ENCODE data around the gene ALAS2.

Gene ALAS2

DNA sequence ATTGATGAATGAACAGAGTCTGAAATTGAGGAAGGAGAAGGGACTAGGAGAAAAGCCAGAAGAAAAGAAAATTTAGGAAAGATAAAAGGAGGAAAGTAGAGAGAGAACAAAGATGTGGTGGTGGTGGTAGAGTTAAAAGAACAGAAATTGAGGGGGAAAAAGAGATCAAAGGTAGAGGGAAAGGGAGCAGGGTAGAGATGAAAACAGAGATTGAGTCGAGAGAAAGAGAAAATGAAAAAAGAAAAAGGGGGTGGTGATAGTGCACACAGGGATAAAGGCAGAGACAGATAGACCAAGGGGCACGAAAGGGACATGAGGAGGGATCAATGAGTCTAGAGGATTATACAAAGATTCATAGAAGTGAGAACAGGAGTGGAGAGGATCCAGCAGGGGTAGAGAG, 3.9 kb downstream of the ALAS2 start:
- H3K4me1 ChIP-seq (ENCODE audit: insufficient read depth, low read length, severe bottlenecking): no peaks in the 10 kb centered on the region
- no peak overlapping the region for H3K27ac ChIP-seq (ENCODE audit: low read depth, low read length, poor library complexity, severe bottlenecking)
- no peaks in the 10 kb centered on the region for H3F3A ChIP-seq (ENCODE audit: insufficient read depth, low read length)
- no peak overlapping the region for H3K4me2 ChIP-seq (ENCODE audit: low read length)
- H3K36me3 ChIP-seq (ENCODE audit: insufficient read depth, low read length): no peaks in the 10 kb centered on the region
- H3K9ac ChIP-seq (ENCODE audit: low read length): no peak overlapping the region
- TF ChIP-seq, protein P1, sequence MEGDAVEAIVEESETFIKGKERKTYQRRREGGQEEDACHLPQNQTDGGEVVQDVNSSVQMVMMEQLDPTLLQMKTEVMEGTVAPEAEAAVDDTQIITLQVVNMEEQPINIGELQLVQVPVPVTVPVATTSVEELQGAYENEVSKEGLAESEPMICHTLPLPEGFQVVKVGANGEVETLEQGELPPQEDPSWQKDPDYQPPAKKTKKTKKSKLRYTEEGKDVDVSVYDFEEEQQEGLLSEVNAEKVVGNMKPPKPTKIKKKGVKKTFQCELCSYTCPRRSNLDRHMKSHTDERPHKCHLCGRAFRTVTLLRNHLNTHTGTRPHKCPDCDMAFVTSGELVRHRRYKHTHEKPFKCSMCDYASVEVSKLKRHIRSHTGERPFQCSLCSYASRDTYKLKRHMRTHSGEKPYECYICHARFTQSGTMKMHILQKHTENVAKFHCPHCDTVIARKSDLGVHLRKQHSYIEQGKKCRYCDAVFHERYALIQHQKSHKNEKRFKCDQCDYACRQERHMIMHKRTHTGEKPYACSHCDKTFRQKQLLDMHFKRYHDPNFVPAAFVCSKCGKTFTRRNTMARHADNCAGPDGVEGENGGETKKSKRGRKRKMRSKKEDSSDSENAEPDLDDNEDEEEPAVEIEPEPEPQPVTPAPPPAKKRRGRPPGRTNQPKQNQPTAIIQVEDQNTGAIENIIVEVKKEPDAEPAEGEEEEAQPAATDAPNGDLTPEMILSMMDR (IDR thresholded peaks at IDR 0.05; ENCODE audit: low read length): no peak
- no peak for TF ChIP-seq EZH2 (IDR thresholded peaks at IDR 0.05; ENCODE audit: borderline replicate concordance, low read length)
- no peak overlapping the region for H3K4me3 ChIP-seq (ENCODE audit: low read depth, low read length, poor library complexity, severe bottlenecking)
- H3K9me3 ChIP-seq (ENCODE audit: low read length): no peaks in the 10 kb centered on the region
- H3K9me2 ChIP-seq (ENCODE audit: low read depth, low read length): no peaks in the 10 kb centered on the region
- H4K20me1 ChIP-seq (ENCODE audit: insufficient read depth, low read length): no peaks in the 10 kb centered on the region
- no peaks in the 10 kb centered on the region for H3K27me3 ChIP-seq (ENCODE audit: insufficient read depth, low read length)
- H2AFZ ChIP-seq (ENCODE audit: low read length): no peak overlapping the region
- H3K79me2 ChIP-seq (ENCODE audit: insufficient read depth, low read length): no peaks in the 10 kb centered on the region

DNA sequence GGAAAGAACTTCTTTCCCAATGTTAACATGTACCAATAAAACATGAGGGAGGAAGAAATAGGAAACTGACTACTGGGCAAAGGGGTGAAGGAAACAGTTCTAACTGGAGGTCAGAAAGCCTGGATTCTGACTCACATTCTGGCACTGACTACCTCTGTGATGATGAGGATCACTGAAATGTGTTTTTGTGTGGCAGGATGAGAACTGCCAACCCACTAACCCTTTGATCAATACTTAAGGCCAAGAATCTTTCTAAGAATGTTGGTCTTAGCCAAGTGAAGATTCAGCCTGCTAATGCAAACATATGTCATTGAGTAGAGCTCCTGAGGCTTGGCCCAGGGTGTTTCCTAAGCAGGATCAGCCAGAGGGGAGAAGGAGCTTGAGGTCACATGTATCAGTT, 4.6 kb downstream of the ALAS2 start:
- H3K4me3 ChIP-seq (ENCODE audit: low read depth, low read length, poor library complexity, severe bottlenecking): no peak overlapping the region
- no peak overlapping the region for H3K27ac ChIP-seq (ENCODE audit: low read depth, low read length, poor library complexity, severe bottlenecking)
- TF ChIP-seq, protein P1 (IDR thresholded peaks at IDR 0.05; ENCODE audit: low read length): no peak
- TF ChIP-seq EZH2 (IDR thresholded peaks at IDR 0.05; ENCODE audit: borderline replicate concordance, low read length): no peak
- no peaks in the 10 kb centered on the region for H3K9me2 ChIP-seq (ENCODE audit: low read depth, low read length)
- H3K27me3 ChIP-seq (ENCODE audit: insufficient read depth, low read length): no peaks in the 10 kb centered on the region
- no peaks in the 10 kb centered on the region for H3K4me1 ChIP-seq (ENCODE audit: insufficient read depth, low read length, severe bottlenecking)
- no peaks in the 10 kb centered on the region for H3K79me2 ChIP-seq (ENCODE audit: insufficient read depth, low read length)
- H3F3A ChIP-seq (ENCODE audit: insufficient read depth, low read length): no peaks in the 10 kb centered on the region
- H2AFZ ChIP-seq (ENCODE audit: low read length): no peak overlapping the region
- no peak overlapping the region for H3K9ac ChIP-seq (ENCODE audit: low read length)
- H3K4me2 ChIP-seq (ENCODE audit: low read length): no peak overlapping the region
- H3K9me3 ChIP-seq (ENCODE audit: low read length): no peaks in the 10 kb centered on the region
- no peaks in the 10 kb centered on the region for H3K36me3 ChIP-seq (ENCODE audit: insufficient read depth, low read length)
- H4K20me1 ChIP-seq (ENCODE audit: insufficient read depth, low read length): no peaks in the 10 kb centered on the region

DNA sequence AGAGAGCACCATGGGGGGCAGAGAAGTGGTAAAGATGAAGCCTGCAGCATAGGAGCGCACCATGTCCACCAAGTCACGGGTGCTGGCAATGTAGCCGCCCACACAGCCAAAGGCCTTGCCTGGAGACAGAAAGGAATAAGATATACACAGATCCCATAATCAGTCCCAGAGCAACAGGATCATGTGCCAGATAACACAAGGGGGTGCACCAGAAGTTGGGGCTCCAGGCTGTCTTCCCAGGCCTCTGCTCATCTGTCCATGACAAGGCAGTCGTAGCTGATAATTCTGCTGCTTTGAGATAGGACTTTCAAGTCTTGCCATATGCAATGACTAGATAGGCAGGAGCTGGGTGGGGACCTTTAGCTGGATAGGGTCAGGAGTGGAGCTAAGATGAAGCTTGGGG, 15.9 kb downstream of the ALAS2 start:
- Histone ChIP-seq H3K9me3 (ENCODE audit: low read length) (no peaks in the 10 kb centered on the region), H3K4me2 (ENCODE audit: low read length) (no peak overlapping the region), H3K27me3 (ENCODE audit: insufficient read depth, low read length) (no peaks in the 10 kb centered on the region), H3K79me2 (ENCODE audit: insufficient read depth, low read length) (no peaks in the 10 kb centered on the region), H3K4me3 (ENCODE audit: low read depth, low read length, poor library complexity, severe bottlenecking) (no peak overlapping the region), H4K20me1 (ENCODE audit: insufficient read depth, low read length) (no peaks in the 10 kb centered on the region), H3K27ac (ENCODE audit: low read depth, low read length, poor library complexity, severe bottlenecking) (no peak overlapping the region), H2AFZ (ENCODE audit: low read length) (no peak overlapping the region), H3F3A (ENCODE audit: insufficient read depth, low read length) (no peaks in the 10 kb centered on the region), H3K9ac (ENCODE audit: low read length) (no peak overlapping the region), H3K36me3 (ENCODE audit: insufficient read depth, low read length) (no peaks in the 10 kb centered on the region), H3K4me1 (ENCODE audit: insufficient read depth, low read length, severe bottlenecking) (no peaks in the 10 kb centered on the region), H3K9me2 (ENCODE audit: low read depth, low read length) (no peaks in the 10 kb centered on the region)
- TF ChIP-seq EZH2 (IDR thresholded peaks at IDR 0.05; ENCODE audit: borderline replicate concordance, low read length): no peak
- TF ChIP-seq, protein P1 (IDR thresholded peaks at IDR 0.05; ENCODE audit: low read length): no peak
